Calu3 (cell line): Measurements from ENCODE around the gene FBLN2. TPM values are rescaled to one million over a fixed set of nuclear protein-coding genes. Genes with fewer than 3 reads are reported as not detected.

ENCODE experiments used
- BruUV-seq: library from RNA; stranded (reverse); fragments of 400-500 nt; replicated peaks from 2 replicates; lab custom pipeline; 2021; lab: Mats Ljungman, UMichigan
- CTCF ChIA-PET: fragments of 300-600 bp; sonication (Branson Sonifier 250); formaldehyde crosslinking; loops from one replicate; lab custom pipeline; 2022; ENCODE audit warnings: antibody characterized with exemption; lab: Charles Lee
- DNase-seq: peaks from one replicate; pipeline ENCODE4 v3.0.0; 2022
- H3K27ac Mint-ChIP-seq: one replicate; pipeline ENCODE4 v1.8.0; 2022; ENCODE audit warnings: mixed read lengths; ENCODE audit not compliant: unreplicated experiment
- H3K27me3 Mint-ChIP-seq: one replicate; pipeline ENCODE4 v1.8.0; 2022; ENCODE audit warnings: mixed read lengths; ENCODE audit not compliant: unreplicated experiment
- H3K36me3 Mint-ChIP-seq: one replicate; pipeline ENCODE4 v1.8.0; 2022; ENCODE audit warnings: mild to moderate bottlenecking, moderate library complexity, mixed read lengths; ENCODE audit not compliant: insufficient read depth, unreplicated experiment
- H3K4me1 Mint-ChIP-seq: one replicate; pipeline ENCODE4 v1.8.0; 2022; ENCODE audit warnings: mild to moderate bottlenecking, low read depth, mixed read lengths; ENCODE audit not compliant: unreplicated experiment
- H3K4me3 Mint-ChIP-seq: one replicate; pipeline ENCODE4 v1.8.0; 2022; ENCODE audit warnings: mild to moderate bottlenecking, low read depth, moderate library complexity, mixed read lengths; ENCODE audit not compliant: unreplicated experiment
- H3K9me3 Mint-ChIP-seq: one replicate; pipeline ENCODE4 v1.8.0; 2022; ENCODE audit warnings: low read depth, mixed read lengths; ENCODE audit not compliant: unreplicated experiment
- intact Hi-C: fragments of 100-400 bp; cut with micrococcal nuclease; formaldehyde crosslinking; loops from one replicate; pipeline ENCODE4 v1.10.0; 2022; ENCODE audit not compliant: unreplicated experiment
- total RNA-seq: library from RNA; stranded (reverse); gene quantifications from 2 replicates; pipeline ENCODE4 v1.2.3, GENCODE V29; 2022
- TF ChIP-seq, protein P1 (sequence below): fragments of 200-600 bp; IDR thresholded peaks from one replicate; pipeline ENCODE4 v1.8.0; 2022; ENCODE audit warnings: antibody characterized with exemption; ENCODE audit not compliant: unreplicated experiment

The FBLN2 gene
- total RNA-seq, 1 experiment from 2014 or later = not detected

DNA sequence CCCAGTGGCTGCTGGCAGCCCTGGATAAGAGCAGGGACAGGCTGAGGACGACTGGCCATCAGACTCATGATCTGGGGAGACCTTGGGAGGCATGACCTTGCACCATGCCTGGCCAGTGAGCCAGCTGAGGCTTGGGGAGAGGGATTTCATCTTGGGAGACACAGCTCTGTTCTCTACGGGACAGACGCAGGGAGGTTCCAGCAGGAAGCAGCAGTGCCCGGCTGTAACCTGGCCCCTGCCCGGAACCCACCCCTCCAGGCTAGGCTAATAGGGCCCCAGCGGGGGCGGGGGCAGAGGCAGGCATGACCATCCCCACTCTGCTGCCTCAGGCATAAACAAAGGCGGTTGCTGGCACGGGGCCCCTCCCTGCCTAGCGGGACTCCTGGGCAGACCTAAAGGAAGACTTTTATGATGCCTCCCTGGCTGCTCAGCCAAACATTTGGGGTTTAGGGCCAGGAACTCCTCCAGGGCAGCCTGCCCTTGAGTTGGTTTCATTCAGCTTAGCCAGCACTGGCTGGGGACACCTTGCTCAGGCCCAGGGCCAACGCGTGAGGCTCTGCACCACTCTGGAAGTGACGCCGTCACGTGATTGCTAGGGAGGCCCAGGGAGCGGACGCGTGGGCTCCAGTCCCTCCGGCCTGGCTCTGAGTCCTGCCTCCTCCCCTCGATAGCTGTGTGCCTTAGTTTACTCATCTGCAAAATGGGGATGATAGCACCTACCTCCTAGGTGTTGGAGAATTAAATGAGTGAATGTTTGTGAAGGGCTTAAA lies 41.2 kb upstream of the FBLN2 start:
- intact Hi-C loops = no loop called here
- peaks cover 11% of the 10 kb centered on the region for H3K4me1 Mint-ChIP-seq
- no peak overlapping the region for H3K4me3 Mint-ChIP-seq
- H3K36me3 Mint-ChIP-seq = no peaks in the 10 kb centered on the region
- CTCF ChIA-PET = no interaction called here
- no peaks in the 10 kb centered on the region for H3K27me3 Mint-ChIP-seq
- no peak for DNase-seq
- H3K9me3 Mint-ChIP-seq = no peaks in the 10 kb centered on the region
- no peak overlapping the region for H3K27ac Mint-ChIP-seq
- no TSS peak for BruUV-seq
- TF ChIP-seq, protein P1, sequence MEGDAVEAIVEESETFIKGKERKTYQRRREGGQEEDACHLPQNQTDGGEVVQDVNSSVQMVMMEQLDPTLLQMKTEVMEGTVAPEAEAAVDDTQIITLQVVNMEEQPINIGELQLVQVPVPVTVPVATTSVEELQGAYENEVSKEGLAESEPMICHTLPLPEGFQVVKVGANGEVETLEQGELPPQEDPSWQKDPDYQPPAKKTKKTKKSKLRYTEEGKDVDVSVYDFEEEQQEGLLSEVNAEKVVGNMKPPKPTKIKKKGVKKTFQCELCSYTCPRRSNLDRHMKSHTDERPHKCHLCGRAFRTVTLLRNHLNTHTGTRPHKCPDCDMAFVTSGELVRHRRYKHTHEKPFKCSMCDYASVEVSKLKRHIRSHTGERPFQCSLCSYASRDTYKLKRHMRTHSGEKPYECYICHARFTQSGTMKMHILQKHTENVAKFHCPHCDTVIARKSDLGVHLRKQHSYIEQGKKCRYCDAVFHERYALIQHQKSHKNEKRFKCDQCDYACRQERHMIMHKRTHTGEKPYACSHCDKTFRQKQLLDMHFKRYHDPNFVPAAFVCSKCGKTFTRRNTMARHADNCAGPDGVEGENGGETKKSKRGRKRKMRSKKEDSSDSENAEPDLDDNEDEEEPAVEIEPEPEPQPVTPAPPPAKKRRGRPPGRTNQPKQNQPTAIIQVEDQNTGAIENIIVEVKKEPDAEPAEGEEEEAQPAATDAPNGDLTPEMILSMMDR = no peak

DNA sequence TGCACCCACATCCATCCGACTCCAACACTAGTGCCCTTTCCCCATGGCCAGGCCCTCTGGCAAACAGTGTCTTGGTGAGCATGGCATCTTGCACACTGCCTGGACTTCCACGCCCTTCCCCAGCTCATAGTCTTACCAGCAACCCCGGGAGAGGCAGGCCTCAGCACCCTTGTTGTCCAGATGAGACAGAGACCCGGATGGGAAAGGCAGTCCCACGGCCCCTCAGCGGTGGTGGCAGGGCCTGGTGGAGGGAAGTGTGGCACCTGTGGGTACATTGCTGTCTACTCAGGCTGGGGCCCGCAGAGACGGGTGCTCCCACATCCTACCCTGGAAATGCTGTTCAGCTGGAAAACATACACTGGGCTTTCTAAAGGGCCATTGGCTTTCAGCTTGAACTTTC lies 40.4 kb upstream of the FBLN2 start:
- Mint-ChIP-seq H3K27ac (no peak overlapping the region), H3K4me1 (peaks cover 12% of the 10 kb centered on the region), H3K9me3 (no peaks in the 10 kb centered on the region), H3K4me3 (no peak overlapping the region), H3K27me3 (no peaks in the 10 kb centered on the region), H3K36me3 (no peaks in the 10 kb centered on the region)
- CTCF ChIA-PET = no interaction called here
- no peak for DNase-seq
- intact Hi-C loops = no loop called here
- TF ChIP-seq, protein P1 = no peak
- no TSS peak for BruUV-seq

DNA sequence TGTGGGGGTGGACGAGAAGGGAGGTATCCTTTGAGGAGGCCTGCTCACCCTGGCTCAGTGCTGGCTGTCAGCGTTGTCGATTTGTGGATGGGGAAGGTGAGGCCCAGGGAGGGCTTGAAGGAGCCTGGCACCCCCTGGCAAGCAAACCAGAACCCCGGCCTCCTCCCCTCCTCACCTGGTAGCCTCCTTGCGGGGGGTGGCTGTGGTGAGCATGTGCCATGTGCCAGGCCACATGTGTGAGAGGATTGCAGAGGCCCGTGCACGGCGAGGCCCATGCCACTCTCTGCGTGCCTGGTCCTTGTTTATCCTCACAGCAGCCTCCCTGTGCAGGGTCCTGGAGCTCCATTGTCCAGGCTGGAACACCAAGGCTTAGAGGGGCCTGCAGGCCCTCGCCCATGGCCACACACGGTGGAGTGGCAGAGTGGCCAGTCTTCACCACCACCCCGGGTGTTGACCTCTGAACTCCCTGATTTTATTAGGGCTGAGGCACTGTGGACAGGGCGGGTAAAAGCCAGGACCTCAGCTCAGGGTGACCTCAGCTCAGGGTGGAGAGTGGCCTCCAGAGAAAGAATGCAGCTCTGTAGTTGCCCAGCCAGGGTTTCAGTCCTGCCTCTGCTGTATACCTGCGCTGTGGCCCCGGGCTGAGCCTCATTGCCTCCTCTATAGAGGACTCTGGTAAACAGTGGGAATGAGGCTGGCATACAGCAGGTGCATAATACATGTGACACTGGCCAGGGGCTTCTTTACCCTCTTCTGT lies 39.7 kb upstream of the FBLN2 start:
- Mint-ChIP-seq H3K9me3 (no peaks in the 10 kb centered on the region), H3K4me1 (peaks cover 20% of the 10 kb centered on the region), H3K36me3 (no peaks in the 10 kb centered on the region), H3K27ac (no peak overlapping the region), H3K27me3 (no peaks in the 10 kb centered on the region), H3K4me3 (no peak overlapping the region)
- DNase-seq = no peak
- no TSS peak for BruUV-seq
- intact Hi-C loops = no loop called here
- CTCF ChIA-PET = no interaction called here
- TF ChIP-seq, protein P1 = no peak

DNA sequence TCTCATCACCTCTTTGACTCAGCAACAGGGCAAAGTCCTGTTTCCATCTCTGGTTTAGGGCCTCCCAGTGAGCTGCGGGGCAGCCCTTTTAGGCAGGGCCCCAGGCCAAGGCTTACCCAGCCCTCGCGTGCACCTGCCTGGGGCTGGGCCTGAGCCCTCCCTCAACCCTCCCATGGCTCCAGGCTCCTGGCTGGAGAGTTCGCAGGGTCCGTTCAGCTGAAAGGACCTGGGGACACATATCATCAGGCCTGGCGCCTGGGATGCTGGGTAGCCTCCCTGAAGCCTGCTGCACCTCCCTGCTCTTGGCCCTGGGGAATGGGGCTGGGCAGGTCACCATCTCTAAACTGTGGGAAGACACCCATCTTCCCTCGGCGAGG lies 39.1 kb upstream of the FBLN2 start:
- BruUV-seq = no TSS peak
- Mint-ChIP-seq H3K4me3 (no peak overlapping the region), H3K4me1 (peaks cover 22% of the 10 kb centered on the region), H3K9me3 (no peaks in the 10 kb centered on the region), H3K27me3 (no peaks in the 10 kb centered on the region), H3K27ac (no peak overlapping the region), H3K36me3 (no peaks in the 10 kb centered on the region)
- no peak for DNase-seq
- CTCF ChIA-PET = no interaction called here
- intact Hi-C loops = no loop called here
- TF ChIP-seq, protein P1 = no peak
